OCI-M2 (cell line): Measurements from ENCODE around the gene ABCA9.
"Not testable (repeated sequence)": the region's sequence is repeated elsewhere in the genome, so short reads cannot be mapped to it uniquely, and the experiment has no call there.

Experiments
- DNase-seq: peaks from one replicate; lab custom pipeline; 2025; ENCODE audit not compliant: unreplicated experiment; lab: John Stamatoyannopoulos, UW

ABCA9 gene

GRCh38 chr17:68959117-68959516 lies 101.6 kb downstream of the ABCA9 start:
- DNase-seq = not testable (repeated sequence)

GRCh38 chr17:68957944-68958343 lies 102.8 kb downstream of the ABCA9 start:
- DNase-seq = no peak

GRCh38 chr17:68955181-68955841 lies 105.4 kb downstream of the ABCA9 start, which contains the start of gene ABCA8:
Gene ABCA8, minus strand, starts transcription at chr17:68955392. Its CDS starts 13,358 bp downstream, at chr17:68942034.
- no peak for DNase-seq

- no peak for DNase-seq
Observed at GRCh38 chr17:68954146-68954896, 106.4 kb downstream of the ABCA9 start.

- DNase-seq = no peak
Observed at GRCh38 chr17:68953340-68953997, 107.3 kb downstream of the ABCA9 start.

GRCh38 chr17:68950725-68951124 lies 110.0 kb downstream of the ABCA9 start:
- DNase-seq = no peak

- DNase-seq = not testable (repeated sequence)
Observed at GRCh38 chr17:68947868-68948267, 112.9 kb downstream of the ABCA9 start.

GRCh38 chr17:68944435-68945035 lies 116.2 kb downstream of the ABCA9 start:
- DNase-seq = no peak

- DNase-seq = not testable (repeated sequence)
Observed at GRCh38 chr17:68943812-68944182, 116.9 kb downstream of the ABCA9 start.

GRCh38 chr17:68943123-68943811 lies 117.5 kb downstream of the ABCA9 start:
- DNase-seq = no peak

- DNase-seq = no peak
Observed at GRCh38 chr17:68942389-68942788, 118.3 kb downstream of the ABCA9 start.

- DNase-seq = no peak
Observed at GRCh38 chr17:68941761-68942160, 119.0 kb downstream of the ABCA9 start.

- no peak for DNase-seq
Observed at GRCh38 chr17:68939195-68939594, 121.5 kb downstream of the ABCA9 start.

- DNase-seq = no peak
Observed at GRCh38 chr17:68937890-68938514, 122.7 kb downstream of the ABCA9 start.

GRCh38 chr17:68927516-68927915 lies 133.2 kb downstream of the ABCA9 start:
- DNase-seq = no peak

- DNase-seq = no peak
Observed at GRCh38 chr17:68924793-68925720, 135.7 kb downstream of the ABCA9 start.
